A549 (cell line): ENCODE data around the gene ATP5F1E.

ENCODE experiments used
- CHD4 ChIP-seq: fragments of 200-600 bp; sonication (generic); IDR thresholded peaks from 2 replicates; pipeline ENCODE4 v1.6.1; 2016; ENCODE audit warnings: antibody characterized with exemption, mild to moderate bottlenecking, borderline replicate concordance
- TF ChIP-seq, protein P1 (sequence below): fragments of >200 bp; sonication (Bioruptor Twin); formaldehyde crosslinking; IDR thresholded peaks from 3 replicates; pipeline ENCODE4 v1.5.1; 2016

- no peak for TF ChIP-seq CHD4
- TF ChIP-seq, protein P1, sequence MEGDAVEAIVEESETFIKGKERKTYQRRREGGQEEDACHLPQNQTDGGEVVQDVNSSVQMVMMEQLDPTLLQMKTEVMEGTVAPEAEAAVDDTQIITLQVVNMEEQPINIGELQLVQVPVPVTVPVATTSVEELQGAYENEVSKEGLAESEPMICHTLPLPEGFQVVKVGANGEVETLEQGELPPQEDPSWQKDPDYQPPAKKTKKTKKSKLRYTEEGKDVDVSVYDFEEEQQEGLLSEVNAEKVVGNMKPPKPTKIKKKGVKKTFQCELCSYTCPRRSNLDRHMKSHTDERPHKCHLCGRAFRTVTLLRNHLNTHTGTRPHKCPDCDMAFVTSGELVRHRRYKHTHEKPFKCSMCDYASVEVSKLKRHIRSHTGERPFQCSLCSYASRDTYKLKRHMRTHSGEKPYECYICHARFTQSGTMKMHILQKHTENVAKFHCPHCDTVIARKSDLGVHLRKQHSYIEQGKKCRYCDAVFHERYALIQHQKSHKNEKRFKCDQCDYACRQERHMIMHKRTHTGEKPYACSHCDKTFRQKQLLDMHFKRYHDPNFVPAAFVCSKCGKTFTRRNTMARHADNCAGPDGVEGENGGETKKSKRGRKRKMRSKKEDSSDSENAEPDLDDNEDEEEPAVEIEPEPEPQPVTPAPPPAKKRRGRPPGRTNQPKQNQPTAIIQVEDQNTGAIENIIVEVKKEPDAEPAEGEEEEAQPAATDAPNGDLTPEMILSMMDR: no peak
Measured at GRCh38 chr20:59048681-59049030, 16.5 kb upstream of the ATP5F1E start.
